D341Med (cell line): ENCODE measurements around the gene RBMS1.

Experiments
- DNase-seq: peaks from one replicate; pipeline ENCODE4 v3.0.0; 2012; ENCODE audit warnings: low spot score

RBMS1 gene, protein sequence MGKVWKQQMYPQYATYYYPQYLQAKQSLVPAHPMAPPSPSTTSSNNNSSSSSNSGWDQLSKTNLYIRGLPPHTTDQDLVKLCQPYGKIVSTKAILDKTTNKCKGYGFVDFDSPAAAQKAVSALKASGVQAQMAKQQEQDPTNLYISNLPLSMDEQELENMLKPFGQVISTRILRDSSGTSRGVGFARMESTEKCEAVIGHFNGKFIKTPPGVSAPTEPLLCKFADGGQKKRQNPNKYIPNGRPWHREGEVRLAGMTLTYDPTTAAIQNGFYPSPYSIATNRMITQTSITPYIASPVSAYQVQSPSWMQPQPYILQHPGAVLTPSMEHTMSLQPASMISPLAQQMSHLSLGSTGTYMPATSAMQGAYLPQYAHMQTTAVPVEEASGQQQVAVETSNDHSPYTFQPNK

DNA sequence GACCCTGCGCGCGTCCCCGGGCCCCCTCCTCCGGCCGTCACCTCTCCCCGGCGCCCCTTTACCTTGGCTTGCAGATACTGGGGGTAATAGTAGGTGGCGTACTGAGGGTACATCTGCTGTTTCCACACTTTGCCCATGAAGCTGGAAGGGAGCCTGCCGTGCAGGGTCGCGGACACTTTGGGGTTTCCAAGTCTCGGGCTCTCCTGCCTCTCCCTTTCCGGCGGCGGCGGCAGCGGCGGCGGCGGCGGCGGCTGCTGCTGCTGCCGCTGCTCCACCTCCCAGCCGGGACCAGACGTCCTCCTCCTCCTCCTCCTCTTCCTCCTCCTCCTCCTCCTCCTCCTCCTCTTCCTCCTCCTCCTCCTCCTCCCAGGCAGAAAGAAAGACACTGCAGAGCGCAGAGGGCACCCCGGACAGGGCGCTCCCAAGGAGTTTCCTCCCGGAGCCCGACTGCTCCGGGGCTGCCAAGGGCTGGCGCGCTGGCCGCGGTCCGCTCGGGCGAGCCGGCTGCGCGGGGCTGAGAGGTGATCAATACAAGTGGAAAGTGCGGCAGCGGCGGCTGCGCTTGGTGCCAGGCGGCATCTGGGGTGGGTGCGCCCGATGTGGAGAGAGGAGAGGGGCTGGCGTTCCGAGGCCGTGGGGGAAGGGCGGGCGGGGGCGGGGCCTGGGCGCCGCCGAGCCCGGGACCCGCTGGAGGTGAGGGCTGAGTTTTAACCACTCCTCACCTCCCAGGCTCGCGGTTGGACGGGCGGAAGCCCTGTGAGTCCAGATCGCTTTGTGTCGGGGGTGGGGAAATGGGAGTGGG lies at the start of gene RBMS1:
RBMS1 (minus strand) TSS at position 581 of the 802 bp plus-strand sequence; CDS start at position 137, 444 bp downstream.
- DNase-seq = peak; percentile 69

DNA sequence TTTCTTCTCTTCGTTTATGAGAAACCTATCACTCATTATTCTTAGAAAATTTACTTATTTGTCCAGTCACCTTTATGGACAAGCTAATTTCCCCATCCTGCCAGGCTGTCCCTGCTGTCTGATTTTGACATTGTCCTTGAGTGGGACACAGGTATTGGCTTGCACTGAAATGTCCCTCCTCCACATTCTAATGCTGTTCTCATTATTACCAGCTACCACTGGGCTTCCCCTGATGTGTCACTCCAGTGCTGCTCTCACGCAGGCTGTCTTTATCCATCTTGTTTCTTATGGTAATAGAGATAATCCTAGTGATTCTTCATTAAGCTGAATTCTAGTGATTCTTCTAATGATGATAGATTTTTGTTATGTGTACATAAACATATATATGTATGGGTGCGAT lies 48.1 kb upstream of the RBMS1 start:
- no peak for DNase-seq

GRCh38 chr2:160538559-160539355 lies 45.1 kb upstream of the RBMS1 start:
- no peak for DNase-seq

DNA sequence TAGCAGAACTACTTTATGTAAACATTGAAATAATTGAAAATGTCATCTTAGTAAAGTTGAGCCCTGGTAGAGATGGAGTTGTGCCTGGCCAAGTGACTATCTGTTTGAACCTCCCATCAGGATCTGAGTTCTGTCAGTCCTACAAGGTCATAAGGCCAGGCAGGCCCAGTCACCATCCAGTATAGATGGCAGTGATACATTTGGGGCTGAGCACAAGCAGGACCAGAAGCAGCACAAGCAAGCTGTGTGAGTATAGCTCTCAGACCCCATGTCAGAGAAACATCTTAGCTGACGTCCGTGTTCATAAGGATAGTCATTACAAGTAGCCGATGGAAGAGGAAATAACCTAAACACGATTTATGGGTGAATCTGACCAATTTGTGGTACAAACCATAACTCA lies 44.5 kb upstream of the RBMS1 start:
- DNase-seq = no peak

GRCh38 chr2:160534996-160535395 lies 41.4 kb upstream of the RBMS1 start:
- DNase-seq = no peak

DNA sequence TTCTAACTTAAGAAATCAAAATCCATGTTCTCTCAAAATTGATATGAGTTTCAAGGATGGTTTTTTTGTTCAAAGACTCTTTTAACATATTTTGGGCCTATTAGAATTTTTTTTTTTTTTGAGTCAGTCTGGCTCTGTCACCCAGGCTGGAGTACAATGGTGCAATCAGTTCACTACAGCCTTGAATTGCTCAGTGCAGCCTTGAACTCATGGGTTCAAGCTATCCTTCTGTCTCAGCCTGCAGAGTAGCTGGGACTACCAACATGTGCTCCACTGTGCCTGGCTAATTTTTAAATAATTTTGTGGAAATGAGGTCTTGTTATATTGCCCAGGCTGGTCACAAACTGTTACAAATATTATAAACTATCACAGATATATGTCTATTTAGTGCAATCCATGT lies 40.6 kb upstream of the RBMS1 start:
- DNase-seq = no peak

- no peak for DNase-seq
Observed at GRCh38 chr2:160533482-160533881, 39.9 kb upstream of the RBMS1 start.

DNA sequence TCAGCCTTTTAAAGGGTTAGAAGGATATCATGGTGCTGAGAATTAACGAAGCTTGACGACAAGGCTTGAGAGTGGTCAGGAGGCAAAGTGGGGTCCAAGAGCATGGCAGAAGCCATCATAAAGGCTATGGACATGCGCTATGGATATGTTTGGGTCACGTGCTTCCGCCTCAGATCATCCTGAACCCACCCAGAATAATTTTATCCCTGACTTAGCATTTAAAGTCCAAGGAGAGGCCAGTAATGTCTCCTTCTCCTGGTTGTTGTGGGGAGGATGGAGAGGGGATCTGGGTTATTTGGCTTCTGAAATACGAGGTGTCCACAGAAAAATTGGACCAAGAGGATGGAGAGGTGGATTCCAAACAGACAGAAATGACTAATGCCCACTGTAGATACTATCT lies 38.8 kb upstream of the RBMS1 start:
- no peak for DNase-seq

DNA sequence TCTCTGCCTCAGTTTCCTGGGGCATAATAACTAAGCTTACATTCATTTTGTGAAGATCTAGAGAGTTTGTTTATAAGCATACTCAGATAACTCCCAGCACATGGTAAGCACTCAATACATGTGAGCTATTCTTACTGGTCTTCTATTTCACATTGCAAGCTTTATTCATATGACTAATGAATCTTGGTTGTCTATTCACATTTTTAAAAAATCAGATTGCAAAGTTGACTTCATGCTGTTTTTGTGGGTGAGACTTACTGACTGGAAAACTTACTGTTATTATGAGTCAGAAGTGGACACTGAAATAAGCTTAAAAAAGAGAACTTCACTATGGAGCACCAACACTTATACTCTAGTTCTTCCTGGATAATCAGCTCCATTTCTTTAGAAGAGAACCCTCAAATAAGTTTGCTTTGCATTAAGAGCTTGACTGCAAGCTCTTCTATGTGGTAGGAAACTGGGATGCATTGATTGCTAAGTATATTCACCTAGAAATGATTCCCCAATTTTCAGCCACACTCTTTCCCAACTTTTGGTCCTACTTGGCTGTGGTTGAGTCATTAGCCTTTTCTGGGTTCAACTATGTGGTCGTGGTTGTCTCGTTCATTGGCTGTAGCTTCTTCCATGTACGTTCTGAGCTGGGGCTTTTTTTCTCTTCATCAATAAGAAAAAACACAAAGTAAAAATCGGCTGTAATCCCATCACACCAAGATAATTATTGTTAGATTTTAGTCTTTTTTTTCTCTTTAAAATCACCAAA lies 29.5 kb upstream of the RBMS1 start:
- no peak for DNase-seq

GRCh38 chr2:160517731-160518130 lies 24.1 kb upstream of the RBMS1 start:
- DNase-seq = no peak

GRCh38 chr2:160516547-160517365 lies 23.1 kb upstream of the RBMS1 start:
- DNase-seq = no peak

DNA sequence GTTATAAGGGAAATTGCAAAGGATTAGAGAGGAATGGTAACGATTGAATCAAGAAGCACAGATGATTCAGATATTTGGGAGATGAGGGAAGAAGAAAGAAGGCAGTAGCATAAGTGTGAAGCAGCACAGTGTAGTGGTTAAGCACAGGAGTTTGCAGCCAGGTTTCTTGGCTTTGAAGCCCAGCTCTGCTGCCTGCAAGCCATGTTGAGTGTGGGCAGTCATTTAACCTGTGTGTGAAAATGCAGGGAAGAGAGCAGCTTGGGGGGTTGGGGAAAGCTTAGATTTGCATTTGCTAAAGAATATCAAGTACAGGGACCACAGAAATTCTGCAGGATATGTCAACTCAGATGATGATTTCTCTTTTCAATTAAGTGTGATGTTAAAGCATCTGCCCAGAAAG lies 21.5 kb upstream of the RBMS1 start:
- DNase-seq = no peak

DNA sequence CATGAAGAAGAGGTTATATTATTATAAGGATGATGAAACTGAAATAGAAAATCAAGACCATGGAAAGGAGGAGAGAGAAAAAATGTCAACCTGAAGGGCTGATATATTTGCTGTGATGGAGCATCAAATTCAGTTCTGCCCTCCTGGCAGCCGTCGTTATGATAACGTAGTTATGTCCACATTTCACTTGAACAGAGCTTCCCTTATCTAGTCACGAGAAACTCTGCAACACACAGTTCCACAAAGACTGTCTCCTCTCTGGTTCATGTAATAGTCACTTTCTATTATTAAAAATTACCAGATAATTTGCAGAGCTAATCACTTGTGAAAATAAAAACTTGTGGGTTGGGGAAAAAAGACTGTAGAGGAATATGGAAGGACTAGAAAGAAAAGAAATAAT lies 19.5 kb upstream of the RBMS1 start:
- DNase-seq = no peak

DNA sequence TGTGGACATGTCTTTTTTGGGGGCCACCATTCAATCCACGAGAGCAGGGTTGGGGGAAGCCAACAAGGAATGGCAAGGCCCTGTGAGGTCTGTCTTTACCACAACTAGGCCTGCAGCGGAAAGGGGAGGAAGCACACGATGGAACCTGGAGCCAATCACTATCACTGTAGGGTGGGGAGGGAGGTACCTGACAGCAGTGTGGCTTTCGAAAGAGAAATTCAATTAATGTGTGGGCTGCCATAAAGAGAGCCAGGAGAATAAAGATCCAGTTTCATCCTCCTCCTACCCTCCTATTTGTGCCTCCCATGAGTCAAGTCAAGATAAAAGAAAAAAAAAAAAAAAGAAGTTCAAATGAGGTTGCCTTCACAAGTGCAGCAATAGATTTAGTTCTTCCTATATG lies 18.9 kb upstream of the RBMS1 start:
- no peak for DNase-seq

DNA sequence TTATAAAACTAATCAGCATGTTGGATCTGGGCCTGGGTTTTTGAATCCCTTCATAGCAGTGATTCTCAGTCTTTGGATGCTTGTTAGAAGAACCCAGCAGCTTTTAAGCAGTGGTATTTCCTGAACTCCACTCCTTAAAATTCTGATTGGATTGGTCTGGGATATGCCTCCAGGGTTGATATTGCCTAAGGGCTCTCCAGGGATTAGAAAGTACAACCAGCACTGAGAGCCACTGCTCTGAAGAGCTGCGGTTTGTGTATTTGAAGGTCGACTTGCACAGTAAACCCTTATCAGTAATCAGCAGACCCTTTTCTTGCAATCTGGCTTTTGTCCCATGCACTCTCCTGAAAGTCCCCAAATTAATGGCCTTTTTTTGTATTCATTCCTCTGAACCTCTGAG lies 17.0 kb upstream of the RBMS1 start:
- no peak for DNase-seq

DNA sequence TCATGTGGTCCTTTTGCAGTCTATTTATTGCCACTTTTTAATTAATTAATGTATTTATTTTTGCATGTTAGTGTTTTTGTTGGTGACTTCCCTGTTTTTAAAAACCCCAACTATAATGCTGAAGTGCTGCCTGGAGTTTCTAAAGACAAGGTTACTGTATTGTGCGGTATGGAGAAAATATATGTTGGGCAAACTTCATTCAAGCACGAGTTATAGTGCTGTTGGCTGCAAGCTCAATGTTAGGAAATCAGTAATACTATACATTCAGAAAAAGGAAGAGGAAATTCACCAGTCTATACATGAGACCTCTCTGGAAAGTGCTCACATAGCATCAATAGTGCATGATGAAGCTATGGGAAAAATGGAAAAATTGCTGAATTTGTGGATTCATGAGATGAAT lies 15.4 kb upstream of the RBMS1 start:
- DNase-seq = no peak

DNA sequence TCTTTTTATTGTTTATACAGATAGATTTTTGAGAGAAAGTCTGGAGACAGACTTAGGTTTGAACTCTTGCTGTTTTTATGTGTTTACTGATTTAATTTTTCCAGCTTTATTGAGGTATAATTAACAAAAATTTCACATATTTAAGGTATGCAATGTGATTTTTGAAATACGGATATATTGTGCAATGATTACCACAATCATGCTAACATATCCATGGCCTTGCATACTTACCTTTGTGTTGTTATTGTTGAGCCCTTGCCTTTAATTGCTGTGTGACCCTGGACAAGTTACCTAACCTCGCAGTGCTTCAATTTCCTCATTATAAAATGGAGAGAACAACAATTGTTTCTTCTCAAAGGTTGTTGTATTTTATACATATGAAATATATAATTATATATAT lies 13.9 kb upstream of the RBMS1 start:
- no peak for DNase-seq

DNA sequence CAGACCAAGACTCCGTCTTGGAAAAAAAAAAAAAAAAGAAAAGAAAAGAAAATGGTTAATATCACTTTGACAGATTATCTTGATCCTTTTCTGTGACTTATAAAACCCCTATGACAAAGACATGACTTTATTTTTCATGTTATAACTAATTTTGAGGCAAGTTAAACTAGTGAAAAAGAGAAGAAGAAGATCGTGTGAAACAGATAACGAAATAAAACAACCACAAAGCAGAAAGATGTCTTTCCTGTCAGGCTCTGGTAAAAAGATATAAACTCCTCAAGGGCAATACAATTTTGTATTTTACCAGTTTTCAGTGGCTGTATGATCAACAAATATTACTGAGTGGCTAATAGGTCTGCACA lies 13.4 kb upstream of the RBMS1 start:
- no peak for DNase-seq

- no peak for DNase-seq
Observed at GRCh38 chr2:160506371-160507045, 12.9 kb upstream of the RBMS1 start.

- no peak for DNase-seq
Observed at GRCh38 chr2:160505256-160505655, 11.6 kb upstream of the RBMS1 start.
